ENCODE data around the gene SHISA9. TPM values are rescaled to one million over a fixed set of nuclear protein-coding genes. Genes with fewer than 3 reads are reported as not detected.

Gene SHISA9
- total and polyA plus RNA-seq, 7 donors: under 0.01 to 8.6 (median 3.1) TPM

GRCh38 chr16:12925026-12925800 lies 23.8 kb downstream of the SHISA9 start:
- Histone ChIP-seq H3K4me1 (no peaks in the 10 kb centered on the region), H3K27me3 (no peaks in the 10 kb centered on the region), H3K27ac (no peak overlapping the region), H3K9me3 (peaks cover 0 to 3% (median 0%) of the 10 kb centered on the region in 4 donors), H3K36me3 (no peaks in the 10 kb centered on the region), H3K4me3 (no peak overlapping the region)
- intact Hi-C loops (cut with DNase I): no loop called here
- WGBS, 2 donors: 84 to 86% methylated on average over 7 of the region's 7 CpGs
- DNase-seq: no peak
- no peak for TF ChIP-seq POLR2AphosphoS5 (IDR thresholded peaks at IDR 0.05)
- no peak for TF ChIP-seq POLR2A (IDR thresholded peaks at IDR 0.05)
- no peak for TF ChIP-seq CTCF (IDR thresholded peaks at IDR 0.05)

GRCh38 chr16:12927591-12927990 lies 26.2 kb downstream of the SHISA9 start:
- 71 to 83% methylated on average over 3 of the region's 3 CpGs for WGBS, 2 donors
- H3K36me3 ChIP-seq: no peaks in the 10 kb centered on the region
- H3K27ac ChIP-seq: no peak overlapping the region
- TF ChIP-seq POLR2AphosphoS5 (IDR thresholded peaks at IDR 0.05) (no peak), CTCF (IDR thresholded peaks at IDR 0.05) (no peak), POLR2A (IDR thresholded peaks at IDR 0.05) (no peak), EP300 (IDR thresholded peaks at IDR 0.05) (no peak)
- H3K9me3 ChIP-seq: peaks cover 0 to 3% (median 0%) of the 10 kb centered on the region in 4 donors
- DNase-seq: no peak
- no peaks in the 10 kb centered on the region for H3K27me3 ChIP-seq
- H3K4me3 ChIP-seq: no peak overlapping the region
- intact Hi-C loops (cut with DNase I): no loop called here
- no peaks in the 10 kb centered on the region for H3K4me1 ChIP-seq

GRCh38 chr16:12930881-12931280 lies 29.5 kb downstream of the SHISA9 start:
- H3K36me3 ChIP-seq: no peaks in the 10 kb centered on the region
- no peak for TF ChIP-seq POLR2A (IDR thresholded peaks at IDR 0.05)
- TF ChIP-seq CTCF (IDR thresholded peaks at IDR 0.05): no peak
- no peaks in the 10 kb centered on the region for H3K4me1 ChIP-seq
- H3K27me3 ChIP-seq: no peaks in the 10 kb centered on the region
- no peak overlapping the region for H3K27ac ChIP-seq
- H3K9me3 ChIP-seq: peaks cover 0 to 3% (median 0%) of the 10 kb centered on the region in 4 donors
- H3K4me3 ChIP-seq: no peak overlapping the region
- WGBS, 2 donors: 84 to 89% methylated on average over 4 of the region's 4 CpGs
- intact Hi-C loops (cut with DNase I): no loop called here
- no peak for DNase-seq

GRCh38 chr16:12936391-12936790 lies 35.0 kb downstream of the SHISA9 start:
- intact Hi-C loops (cut with DNase I): no loop called here
- H3K4me3 ChIP-seq: no peak overlapping the region
- no peak for DNase-seq
- no peaks in the 10 kb centered on the region for H3K27me3 ChIP-seq
- H3K36me3 ChIP-seq: no peaks in the 10 kb centered on the region
- no peaks in the 10 kb centered on the region for H3K4me1 ChIP-seq
- H3K9me3 ChIP-seq: no peaks in the 10 kb centered on the region
- TF ChIP-seq EP300 (IDR thresholded peaks at IDR 0.05): no peak
- TF ChIP-seq CTCF (IDR thresholded peaks at IDR 0.05): no peak
- TF ChIP-seq POLR2AphosphoS5 (IDR thresholded peaks at IDR 0.05): no peak
- TF ChIP-seq POLR2A (IDR thresholded peaks at IDR 0.05): no peak
- H3K27ac ChIP-seq: no peak overlapping the region
- 73 to 75% methylated on average over 2 of the region's 2 CpGs for whole genome bisulfite sequencing, 2 donors

- Histone ChIP-seq H3K27ac (no peak overlapping the region), H3K36me3 (no peaks in the 10 kb centered on the region), H3K4me1 (no peaks in the 10 kb centered on the region), H3K4me3 (no peak overlapping the region), H3K27me3 (no peaks in the 10 kb centered on the region), H3K9me3 (no peaks in the 10 kb centered on the region)
- 81 to 83% methylated on average over 3 of the region's 3 CpGs for WGBS, 2 donors
- no peak for DNase-seq
- TF ChIP-seq POLR2A (IDR thresholded peaks at IDR 0.05): no peak
- no peak for TF ChIP-seq POLR2AphosphoS5 (IDR thresholded peaks at IDR 0.05)
- no peak for TF ChIP-seq CTCF (IDR thresholded peaks at IDR 0.05)
- TF ChIP-seq EP300 (IDR thresholded peaks at IDR 0.05): no peak
- intact Hi-C loops (cut with DNase I): no loop called here
These were observed 40.5 kb downstream of the SHISA9 start for GRCh38 chr16:12941896-12942295.
